Effector CD4-positive, alpha-beta T cell (primary cell): Measurements from ENCODE around the gene TPGS2.
"Not testable (repeated sequence)": the region's sequence is repeated elsewhere in the genome, so short reads cannot be mapped to it uniquely, and the experiment has no call there.

ENCODE experiments used
- DNase-seq: peaks from one replicate; pipeline ENCODE4 v3.0.0-alpha.2; 2020

TPGS2 gene

GRCh38 chr18:36771245-36771644, 57.6 kb downstream of the TPGS2 start:
- DNase-seq = no peak

GRCh38 chr18:36770315-36770946, 58.4 kb downstream of the TPGS2 start:
- DNase-seq = no peak

GRCh38 chr18:36769611-36770314, 59.0 kb downstream of the TPGS2 start:
- DNase-seq = no peak

GRCh38 chr18:36769172-36769571, 59.6 kb downstream of the TPGS2 start:
- DNase-seq = no peak

GRCh38 chr18:36766836-36767235, 62.0 kb downstream of the TPGS2 start:
- DNase-seq = no peak

- DNase-seq = not testable (repeated sequence)
Measured at GRCh38 chr18:36762965-36763364, 65.8 kb downstream of the TPGS2 start.

- no peak for DNase-seq
Measured at GRCh38 chr18:36762074-36762473, 66.7 kb downstream of the TPGS2 start.

GRCh38 chr18:36761186-36761698, 67.6 kb downstream of the TPGS2 start:
- DNase-seq = no peak

GRCh38 chr18:36760598-36760997, 68.2 kb downstream of the TPGS2 start:
- no peak for DNase-seq

GRCh38 chr18:36759167-36759776, 69.5 kb downstream of the TPGS2 start:
- DNase-seq = no peak

- no peak for DNase-seq
Measured at GRCh38 chr18:36758623-36759022, 70.2 kb downstream of the TPGS2 start.

GRCh38 chr18:36757991-36758390, 70.8 kb downstream of the TPGS2 start:
- DNase-seq = no peak

GRCh38 chr18:36757081-36757480, 71.7 kb downstream of the TPGS2 start:
- no peak for DNase-seq

- DNase-seq = no peak
Measured at GRCh38 chr18:36756242-36756641, 72.6 kb downstream of the TPGS2 start.

GRCh38 chr18:36752929-36753865, 75.6 kb downstream of the TPGS2 start:
- no peak for DNase-seq

GRCh38 chr18:36745219-36745975, 83.4 kb downstream of the TPGS2 start:
- no peak for DNase-seq

GRCh38 chr18:36744261-36744876, 84.4 kb downstream of the TPGS2 start:
- no peak for DNase-seq
